ENCODE measurements around the gene CTNND2. TPM values are rescaled to one million over a fixed set of nuclear protein-coding genes. Genes with fewer than 3 reads are reported as not detected.

CTNND2 gene
- total RNA-seq, 4 donors from 2014 or later, result 1.3 to 2.5 (median 2.1) TPM

DNA sequence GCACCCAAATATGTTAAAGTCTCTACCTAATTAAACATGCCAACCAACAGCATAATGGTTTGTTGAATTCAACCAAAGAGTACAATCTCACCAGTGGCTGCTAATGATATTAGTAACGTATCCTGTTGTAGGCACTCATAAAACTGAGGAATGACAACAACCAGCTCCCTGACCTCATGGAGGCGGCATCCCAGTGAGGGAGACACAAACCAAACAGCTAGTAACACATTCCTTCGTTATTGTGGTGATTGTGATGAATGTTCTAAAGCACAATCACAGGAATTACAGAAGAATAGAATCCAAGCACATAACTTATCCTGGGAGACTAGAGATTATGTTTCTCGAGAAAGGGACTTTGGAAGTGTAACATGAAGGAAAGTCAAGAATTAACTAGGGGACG lies 224.6 kb downstream of the CTNND2 start:
- no peak overlapping the region for H3K4me3 ChIP-seq
- H3K9me3 ChIP-seq, result no peaks in the 10 kb centered on the region
- no peak overlapping the region for H3K27ac ChIP-seq (replicated peaks in 1 of 4)
- TF ChIP-seq POLR2AphosphoS5 (IDR thresholded peaks at IDR 0.05) (no peak), POLR2A (IDR thresholded peaks at IDR 0.05; ENCODE audit: low read depth) (no peak), EP300 (IDR thresholded peaks at IDR 0.05) (no peak)
- TF ChIP-seq, protein P1, sequence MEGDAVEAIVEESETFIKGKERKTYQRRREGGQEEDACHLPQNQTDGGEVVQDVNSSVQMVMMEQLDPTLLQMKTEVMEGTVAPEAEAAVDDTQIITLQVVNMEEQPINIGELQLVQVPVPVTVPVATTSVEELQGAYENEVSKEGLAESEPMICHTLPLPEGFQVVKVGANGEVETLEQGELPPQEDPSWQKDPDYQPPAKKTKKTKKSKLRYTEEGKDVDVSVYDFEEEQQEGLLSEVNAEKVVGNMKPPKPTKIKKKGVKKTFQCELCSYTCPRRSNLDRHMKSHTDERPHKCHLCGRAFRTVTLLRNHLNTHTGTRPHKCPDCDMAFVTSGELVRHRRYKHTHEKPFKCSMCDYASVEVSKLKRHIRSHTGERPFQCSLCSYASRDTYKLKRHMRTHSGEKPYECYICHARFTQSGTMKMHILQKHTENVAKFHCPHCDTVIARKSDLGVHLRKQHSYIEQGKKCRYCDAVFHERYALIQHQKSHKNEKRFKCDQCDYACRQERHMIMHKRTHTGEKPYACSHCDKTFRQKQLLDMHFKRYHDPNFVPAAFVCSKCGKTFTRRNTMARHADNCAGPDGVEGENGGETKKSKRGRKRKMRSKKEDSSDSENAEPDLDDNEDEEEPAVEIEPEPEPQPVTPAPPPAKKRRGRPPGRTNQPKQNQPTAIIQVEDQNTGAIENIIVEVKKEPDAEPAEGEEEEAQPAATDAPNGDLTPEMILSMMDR (IDR thresholded peaks at IDR 0.05), result no peak
- intact Hi-C loops (cut with DNase I), result no loop called here
- H3K27me3 ChIP-seq, result no peaks in the 10 kb centered on the region
- no peaks in the 10 kb centered on the region for H3K4me1 ChIP-seq
- DNase-seq (ENCODE audit: extremely low spot score), result no peak
- 74% methylated on average over 5 of the region's 5 CpGs for WGBS
- H3K36me3 ChIP-seq, result no peaks in the 10 kb centered on the region

DNA sequence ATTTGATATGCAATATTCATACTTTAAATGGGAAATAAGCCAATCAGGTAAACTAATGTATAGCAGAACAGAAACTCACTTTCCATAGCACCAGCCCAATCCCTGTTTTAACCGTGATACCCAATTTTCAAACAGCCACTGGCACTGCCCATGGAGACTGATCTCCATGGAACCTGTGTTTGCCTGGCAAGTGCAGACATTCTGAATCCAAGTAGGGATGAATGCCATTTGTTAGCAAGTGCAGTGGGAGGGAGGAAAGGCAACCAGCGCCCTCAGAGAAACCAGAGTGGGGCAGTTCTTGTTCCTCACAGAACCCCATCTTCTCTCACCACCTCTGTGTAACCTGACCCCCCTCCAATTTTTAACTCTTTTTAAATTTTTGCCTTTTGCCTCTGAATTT lies 229.1 kb downstream of the CTNND2 start:
- 78% methylated on average over 2 of the region's 2 CpGs for WGBS

DNA sequence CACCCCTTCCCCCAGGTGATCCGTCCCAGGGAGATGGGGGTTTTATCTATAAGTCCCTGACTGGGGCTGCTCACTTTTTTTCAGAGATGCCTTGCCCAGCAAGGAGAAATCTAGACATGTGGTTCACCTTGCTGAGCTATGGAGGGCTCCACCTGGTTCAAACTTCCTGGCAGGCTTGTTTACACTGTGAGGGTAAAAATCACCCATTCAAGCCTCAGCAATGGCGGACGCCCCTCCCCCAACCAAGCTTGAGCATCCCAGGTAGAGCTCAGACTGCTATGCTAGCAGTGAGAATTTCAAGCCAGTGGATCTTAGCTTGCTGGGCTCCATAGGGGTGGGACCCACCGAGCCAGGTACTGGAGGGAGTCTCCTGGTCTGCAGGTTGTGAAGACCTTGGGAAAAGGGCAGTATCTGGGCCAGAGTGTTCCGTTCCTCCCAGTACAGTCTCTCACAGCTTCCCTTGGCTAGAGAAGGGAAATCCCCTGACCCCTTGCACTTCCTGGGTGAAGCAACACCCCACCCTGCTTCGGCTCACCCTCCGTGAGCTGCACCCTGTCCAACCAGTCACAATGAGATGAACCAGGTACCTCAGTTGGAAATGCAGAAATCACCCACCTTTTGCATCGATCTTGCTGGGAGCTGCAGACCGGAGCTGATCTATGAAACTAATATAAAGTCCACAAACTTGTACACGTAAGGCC lies 231.7 kb downstream of the CTNND2 start:
- H3K27ac ChIP-seq (replicated peaks in 1 of 4), result no peak overlapping the region
- no peaks in the 10 kb centered on the region for H3K36me3 ChIP-seq
- no peak for DNase-seq (ENCODE audit: extremely low spot score)
- WGBS, result 71% methylated on average over 6 of the region's 10 CpGs
- intact Hi-C loops (cut with DNase I), result no loop called here
- no peaks in the 10 kb centered on the region for H3K4me1 ChIP-seq
- H3K9me3 ChIP-seq, result peaks cover 0 to 10% (median 0%) of the 10 kb centered on the region in 4 donors
- peaks cover 0 to 11% (median 0%) of the 10 kb centered on the region in 4 donors for H3K27me3 ChIP-seq
- TF ChIP-seq POLR2A (IDR thresholded peaks at IDR 0.05; ENCODE audit: low read depth), result no peak
- H3K4me3 ChIP-seq, result no peak overlapping the region

More for the DNA sequence above, 229.1 kb downstream of the CTNND2 start:
- intact Hi-C loops (cut with DNase I), result no loop called here
- Histone ChIP-seq H3K36me3 (no peaks in the 10 kb centered on the region), H3K4me3 (no peak overlapping the region), H3K27ac (replicated peaks in 1 of 4) (no peak overlapping the region), H3K9me3 (no peaks in the 10 kb centered on the region), H3K4me1 (no peaks in the 10 kb centered on the region), H3K27me3 (peaks cover 0 to 11% (median 0%) of the 10 kb centered on the region in 4 donors)
- TF ChIP-seq, protein P1 (IDR thresholded peaks at IDR 0.05), result no peak
- TF ChIP-seq EP300 (IDR thresholded peaks at IDR 0.05), result no peak
- TF ChIP-seq POLR2AphosphoS5 (IDR thresholded peaks at IDR 0.05), result no peak
- no peak for TF ChIP-seq POLR2A (IDR thresholded peaks at IDR 0.05; ENCODE audit: low read depth)
- DNase-seq (ENCODE audit: extremely low spot score), result no peak

DNA sequence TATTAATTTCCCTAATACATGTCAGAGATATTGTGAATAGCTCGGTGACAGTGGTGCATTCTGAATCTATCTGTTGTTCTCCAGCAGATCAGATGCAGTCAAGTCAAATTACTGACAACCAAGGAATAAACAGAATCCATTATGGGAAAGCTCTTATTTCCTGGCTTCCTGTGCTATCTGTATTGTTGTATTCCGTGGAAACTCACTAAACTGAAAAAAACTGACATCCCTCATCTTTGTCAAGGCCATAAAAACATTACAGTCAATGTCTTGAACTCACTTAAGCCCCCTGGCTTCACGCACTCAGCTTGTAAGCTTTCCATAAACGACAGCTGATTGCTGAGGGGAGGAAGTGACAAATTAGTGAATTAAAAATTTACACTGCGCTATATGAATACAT lies 245.9 kb downstream of the CTNND2 start:
- no peaks in the 10 kb centered on the region for H3K4me1 ChIP-seq
- 58% methylated on average over 5 of the region's 5 CpGs for WGBS
- intact Hi-C loops (cut with DNase I), result no loop called here
- H3K27me3 ChIP-seq, result no peaks in the 10 kb centered on the region
- no peak overlapping the region for H3K27ac ChIP-seq (replicated peaks in 1 of 4)
- TF ChIP-seq POLR2AphosphoS5 (IDR thresholded peaks at IDR 0.05), result no peak
- no peak for TF ChIP-seq POLR2A (IDR thresholded peaks at IDR 0.05; ENCODE audit: low read depth)
- TF ChIP-seq, protein P1 (IDR thresholded peaks at IDR 0.05), result no peak
- no peak for TF ChIP-seq EP300 (IDR thresholded peaks at IDR 0.05)
- H3K36me3 ChIP-seq, result no peaks in the 10 kb centered on the region
- H3K4me3 ChIP-seq, result no peak overlapping the region
- H3K9me3 ChIP-seq, result no peaks in the 10 kb centered on the region
- no peak for DNase-seq (ENCODE audit: extremely low spot score)

DNA sequence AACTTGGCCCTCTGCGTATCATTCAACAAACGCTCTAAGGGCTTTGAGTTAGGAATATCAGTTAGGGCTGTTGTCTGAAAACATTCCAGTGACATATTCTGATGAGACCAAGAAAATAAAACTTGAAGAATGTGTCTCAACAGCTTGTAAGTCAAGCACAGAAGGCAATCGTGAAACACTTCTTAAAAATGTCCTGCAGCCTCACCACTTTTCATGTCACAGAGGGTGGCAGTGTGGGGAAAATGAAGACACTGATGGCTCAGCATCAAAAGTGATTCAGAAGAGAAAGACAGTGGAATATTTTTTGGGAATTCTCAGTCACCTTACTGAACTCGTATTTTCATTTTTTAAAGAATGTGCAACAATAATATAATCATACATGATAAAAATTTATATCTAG lies 247.3 kb downstream of the CTNND2 start:
- intact Hi-C loops (cut with DNase I), result no loop called here
- 81% methylated on average over 4 of the region's 4 CpGs for WGBS

More for the DNA sequence above, 247.3 kb downstream of the CTNND2 start:
- DNase-seq (ENCODE audit: extremely low spot score), result no peak
- Histone ChIP-seq H3K9me3 (no peaks in the 10 kb centered on the region), H3K4me3 (no peak overlapping the region), H3K4me1 (no peaks in the 10 kb centered on the region), H3K27me3 (no peaks in the 10 kb centered on the region), H3K36me3 (no peaks in the 10 kb centered on the region), H3K27ac (replicated peaks in 1 of 4) (no peak overlapping the region)
- no peak for TF ChIP-seq EP300 (IDR thresholded peaks at IDR 0.05)
- TF ChIP-seq POLR2A (IDR thresholded peaks at IDR 0.05; ENCODE audit: low read depth), result no peak
- TF ChIP-seq POLR2AphosphoS5 (IDR thresholded peaks at IDR 0.05), result no peak
- TF ChIP-seq, protein P1 (IDR thresholded peaks at IDR 0.05), result no peak

Measured in esophagus muscularis mucosa (tissue), 4 donors.